ENCODE results near the gene HS6ST1.
"Not testable (repeated sequence)": the region's sequence is repeated elsewhere in the genome, so short reads cannot be mapped to it uniquely, and the experiment has no call there.

HS6ST1 gene

GRCh38 chr2:128280901-128281321 is 37.8 kb downstream of the HS6ST1 start:
- DNase-seq: no peak

- DNase-seq: no peak
These were observed 38.4 kb downstream of the HS6ST1 start for GRCh38 chr2:128280158-128280871.

GRCh38 chr2:128279786-128280157 is 38.9 kb downstream of the HS6ST1 start:
- no peak for DNase-seq

- DNase-seq: no peak
These were observed 39.7 kb downstream of the HS6ST1 start for GRCh38 chr2:128279009-128279408.

DNA sequence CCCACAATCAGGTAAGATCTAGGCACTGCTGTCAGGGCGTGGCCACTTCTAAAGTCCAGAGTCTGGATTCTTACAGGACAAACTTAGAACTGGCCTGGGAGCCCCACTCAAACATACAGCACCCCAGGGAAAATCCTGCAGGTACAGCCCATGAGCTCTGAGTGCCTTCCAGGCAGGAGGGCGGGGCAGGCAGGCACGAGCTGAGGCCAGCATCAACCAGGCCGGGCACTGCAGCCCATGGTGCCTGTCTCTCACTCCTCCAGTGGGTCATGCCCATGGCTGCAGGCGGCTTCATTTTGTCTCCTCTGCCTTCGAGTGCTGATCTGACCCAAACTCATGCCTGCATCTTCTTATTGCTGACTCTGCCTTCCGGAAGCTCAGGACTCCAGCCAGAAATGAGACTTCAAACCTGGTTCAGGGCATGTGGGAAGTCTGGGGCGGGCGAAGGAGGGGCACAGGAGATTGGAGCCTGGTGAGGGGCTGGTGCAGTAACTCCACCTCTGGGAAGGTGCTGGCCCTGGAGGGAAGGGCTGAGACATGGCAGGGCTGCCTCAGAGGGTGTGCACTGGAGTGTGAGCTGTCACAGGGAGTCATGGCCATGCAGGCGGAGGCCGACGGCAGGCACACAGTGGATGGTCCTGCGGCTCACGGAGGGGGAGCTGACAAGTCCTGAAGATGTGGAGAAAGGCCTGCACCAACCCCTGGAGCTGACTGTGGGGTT is 40.5 kb downstream of the HS6ST1 start:
- DNase-seq: no peak

DNA sequence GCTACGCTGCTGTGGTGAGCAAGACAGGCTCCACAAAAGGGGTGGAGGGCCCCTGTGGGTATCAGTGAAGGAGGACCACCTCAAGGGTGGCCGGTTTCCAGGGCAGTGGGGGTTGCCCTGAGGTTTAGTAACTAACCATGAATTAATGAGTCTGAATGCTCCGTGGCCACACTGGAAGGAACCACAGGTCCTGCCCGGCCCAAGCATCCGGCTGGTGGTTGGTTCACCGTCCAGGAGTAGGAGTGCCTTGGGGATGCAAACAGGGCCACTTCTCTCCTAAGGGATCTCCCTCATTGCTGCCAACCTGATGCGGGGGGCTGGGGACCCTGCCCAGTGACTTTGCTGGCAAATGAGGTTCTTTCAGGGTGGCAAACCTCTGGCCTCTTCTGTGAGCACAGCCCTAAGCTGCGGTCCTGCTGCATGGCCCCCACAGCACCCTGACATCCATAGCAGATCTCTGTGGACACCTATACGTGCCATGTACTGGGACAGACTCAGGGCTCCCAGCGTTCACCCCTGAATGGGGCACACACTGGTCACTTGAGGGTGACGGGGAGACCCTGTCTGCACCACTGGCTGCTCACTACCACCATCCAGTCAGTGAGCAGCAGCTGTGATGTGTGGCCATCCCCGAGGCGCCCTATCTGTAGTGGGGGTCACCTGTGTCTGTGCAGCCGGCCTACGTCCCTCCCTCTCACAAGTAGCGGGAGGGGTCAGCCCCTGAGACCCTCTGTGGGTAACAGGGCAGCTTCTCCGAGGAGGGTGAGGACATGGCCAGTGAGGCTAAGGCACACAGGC is 41.6 kb downstream of the HS6ST1 start:
- no peak for DNase-seq

- no peak for DNase-seq
These were observed 43.1 kb downstream of the HS6ST1 start for GRCh38 chr2:128275498-128276045.

DNA sequence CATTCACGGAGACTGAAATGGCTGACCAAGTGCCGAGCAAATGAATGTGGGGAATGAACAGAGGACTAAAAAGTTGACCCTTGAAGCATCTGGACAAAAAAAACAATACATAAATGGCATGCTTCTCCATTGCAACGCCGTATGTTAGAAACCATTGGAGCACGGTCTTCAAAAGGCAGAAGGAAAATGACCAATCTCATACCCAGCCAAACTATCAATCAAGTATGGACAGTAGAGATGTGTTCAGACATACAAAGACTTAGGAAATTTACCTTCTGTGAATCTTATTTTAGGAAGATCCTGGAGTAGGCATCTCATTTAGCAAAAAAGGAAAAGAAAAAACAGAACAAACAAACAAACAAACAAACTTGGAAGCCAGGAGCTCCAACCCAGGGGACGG is 44.5 kb downstream of the HS6ST1 start:
- no peak for DNase-seq

DNA sequence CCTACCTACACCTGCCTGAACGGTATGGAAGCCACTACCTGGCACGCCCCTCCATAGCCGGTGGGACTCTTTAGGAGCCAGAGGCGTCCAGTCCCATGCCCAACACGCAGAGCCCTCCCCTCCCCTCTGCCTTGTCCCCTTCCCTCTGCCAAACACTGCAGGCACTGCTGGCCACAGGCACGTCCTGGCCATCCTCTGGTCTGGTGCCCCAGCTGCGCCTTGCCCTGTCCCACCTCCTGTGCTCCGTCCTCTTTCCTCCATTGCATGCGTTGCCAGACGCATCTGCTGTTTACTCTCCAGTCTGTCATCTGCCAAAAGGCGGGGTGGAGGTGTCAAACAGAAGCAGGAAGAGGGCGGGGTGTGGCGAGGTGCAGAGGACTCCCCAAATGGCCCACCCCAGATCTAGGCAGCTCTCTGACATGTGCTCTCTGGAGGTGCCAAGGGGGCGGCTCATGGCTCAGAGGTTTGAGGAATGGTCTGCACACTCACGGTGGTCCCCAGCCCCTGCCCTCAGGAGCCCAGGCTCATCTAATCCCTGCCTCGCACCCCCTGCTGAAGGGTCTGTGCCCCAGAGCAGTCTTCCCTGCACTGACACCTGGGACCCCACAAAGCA is 45.1 kb downstream of the HS6ST1 start:
- no peak for DNase-seq

DNA sequence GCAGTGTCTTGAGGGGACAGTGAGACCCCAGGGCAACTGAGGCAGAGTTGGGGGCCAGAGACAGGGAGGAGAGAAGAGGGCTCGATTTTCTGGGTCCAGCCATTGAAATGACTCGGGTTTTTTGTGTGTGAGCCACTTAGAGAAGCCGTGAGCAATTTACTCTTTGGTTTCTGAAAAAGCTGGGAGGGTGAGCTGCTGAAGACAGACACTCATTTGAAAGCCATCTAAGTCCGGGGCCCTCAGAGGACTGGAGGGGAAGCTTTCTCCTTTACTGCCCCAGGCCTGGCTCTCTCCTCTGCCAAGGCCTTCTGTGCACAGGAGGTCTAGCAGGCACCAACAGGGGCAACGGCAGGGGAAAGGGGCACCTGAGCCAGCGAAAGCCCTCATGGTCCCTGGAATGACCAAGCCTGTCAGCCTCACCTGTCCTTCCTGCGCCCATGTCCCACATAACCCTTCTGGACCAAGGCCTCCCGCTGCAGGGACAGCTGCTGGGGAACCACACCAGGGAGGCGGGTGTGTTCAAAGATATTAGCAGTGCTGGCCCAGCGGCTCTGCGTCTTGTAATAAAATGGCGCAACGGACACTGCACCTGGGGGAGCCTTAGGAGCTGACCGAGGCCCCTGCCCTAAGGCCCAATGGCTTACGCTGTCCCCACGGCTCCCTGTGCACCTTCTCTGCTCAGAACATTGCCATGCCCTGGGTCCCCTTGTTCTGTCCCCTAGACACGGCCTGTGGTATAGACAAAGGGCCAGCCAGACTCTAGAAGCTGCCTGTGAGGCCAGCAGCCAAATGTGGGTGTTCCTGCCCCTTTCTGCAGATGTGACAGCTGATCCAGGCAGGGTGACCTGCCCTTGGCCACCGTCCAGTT is 45.8 kb downstream of the HS6ST1 start:
- DNase-seq: no peak

- DNase-seq: no peak
These were observed 46.6 kb downstream of the HS6ST1 start for GRCh38 chr2:128271911-128272600.

DNA sequence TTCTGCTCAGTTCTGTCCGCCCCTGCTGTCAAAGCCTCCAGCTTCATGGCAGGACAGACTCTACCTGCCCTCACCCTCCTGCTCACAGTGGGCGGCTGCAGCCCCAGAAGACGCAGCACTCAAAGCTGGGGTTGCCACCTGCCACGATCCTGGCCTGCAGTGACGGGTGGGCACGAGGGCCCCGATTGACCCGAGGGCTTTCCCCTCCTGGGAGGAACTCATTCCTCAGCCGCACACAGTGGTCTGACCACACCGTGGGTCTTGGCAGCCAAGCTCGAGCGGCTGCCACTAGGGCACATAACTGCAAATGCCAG is 47.1 kb downstream of the HS6ST1 start:
- no peak for DNase-seq

DNA sequence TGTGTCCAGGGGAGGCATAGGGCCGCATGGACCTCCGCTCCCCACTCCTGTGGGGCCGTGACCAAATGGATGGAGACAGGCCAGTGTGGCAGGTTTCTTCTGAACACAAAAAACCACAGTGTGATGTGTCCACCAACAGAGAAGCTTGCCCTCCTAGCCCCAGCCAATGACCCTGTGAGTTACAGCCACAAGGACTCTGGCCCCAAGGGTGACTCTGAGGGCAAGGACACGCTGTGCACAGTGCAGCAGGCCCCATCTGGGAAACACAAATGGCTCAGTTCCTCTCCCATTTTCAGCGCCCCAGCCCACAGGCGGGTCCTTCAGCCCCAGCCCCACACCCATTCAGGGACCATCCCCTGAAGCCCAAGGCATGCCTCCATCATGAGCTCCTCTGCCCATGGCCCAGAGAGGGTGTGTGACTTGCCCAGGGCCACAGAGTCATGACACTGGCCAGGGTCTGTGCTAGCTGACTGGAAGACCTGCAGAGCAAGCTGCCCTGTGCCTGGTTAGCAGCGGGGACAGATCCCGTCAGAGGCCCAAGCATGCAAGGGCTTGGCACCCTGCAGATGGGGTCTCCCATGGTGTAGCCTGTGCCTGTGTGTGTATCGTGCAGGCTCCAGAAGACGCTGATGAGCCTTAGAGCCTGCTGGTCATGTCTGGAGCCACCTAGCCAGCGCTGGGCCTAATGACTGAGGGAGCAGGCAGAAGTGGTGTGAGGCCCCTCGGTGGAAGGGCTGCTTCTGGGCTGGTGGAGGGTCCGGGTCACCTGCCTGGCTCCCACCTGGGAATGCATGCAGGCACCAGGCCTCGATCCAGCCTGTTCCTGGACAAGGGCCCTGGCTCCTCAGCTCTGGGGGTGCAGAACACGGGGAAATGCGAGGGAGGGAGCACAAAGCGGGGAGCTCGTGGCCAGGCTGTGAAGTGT is 47.7 kb downstream of the HS6ST1 start:
- no peak for DNase-seq

DNA sequence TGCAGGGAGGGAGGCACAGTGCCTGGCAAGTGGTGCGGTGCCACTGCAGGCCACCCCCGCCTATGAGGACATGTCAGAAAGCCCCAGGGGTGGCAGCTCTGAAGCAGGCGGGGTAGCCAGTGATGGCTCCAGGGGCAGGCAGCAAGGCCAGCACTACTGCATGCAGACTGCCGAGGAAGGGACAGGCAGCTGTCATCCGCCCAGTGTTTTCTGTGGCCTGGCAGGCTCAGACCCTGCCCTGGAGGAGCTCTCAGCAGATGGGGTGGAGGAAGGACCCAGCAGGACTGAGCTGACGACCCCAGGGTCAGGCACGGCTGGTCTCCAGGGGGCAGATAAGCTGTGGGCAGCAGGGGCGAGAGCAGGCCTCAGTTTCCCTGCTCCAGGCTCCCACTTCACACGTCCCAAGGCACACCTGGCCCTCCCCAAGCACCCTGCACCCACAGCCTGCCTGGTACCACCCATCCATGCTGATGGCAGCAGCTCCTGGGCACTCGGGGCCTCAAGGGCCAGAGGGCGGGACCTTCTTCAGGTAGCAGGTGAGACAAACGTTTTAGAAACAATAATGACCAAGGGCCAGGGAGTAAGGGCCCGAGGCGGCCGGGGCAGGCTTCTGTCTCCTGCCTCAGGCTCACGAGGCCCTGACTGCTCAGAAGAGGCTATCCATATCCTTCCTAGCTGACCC is 48.5 kb downstream of the HS6ST1 start:
- no peak for DNase-seq

DNA sequence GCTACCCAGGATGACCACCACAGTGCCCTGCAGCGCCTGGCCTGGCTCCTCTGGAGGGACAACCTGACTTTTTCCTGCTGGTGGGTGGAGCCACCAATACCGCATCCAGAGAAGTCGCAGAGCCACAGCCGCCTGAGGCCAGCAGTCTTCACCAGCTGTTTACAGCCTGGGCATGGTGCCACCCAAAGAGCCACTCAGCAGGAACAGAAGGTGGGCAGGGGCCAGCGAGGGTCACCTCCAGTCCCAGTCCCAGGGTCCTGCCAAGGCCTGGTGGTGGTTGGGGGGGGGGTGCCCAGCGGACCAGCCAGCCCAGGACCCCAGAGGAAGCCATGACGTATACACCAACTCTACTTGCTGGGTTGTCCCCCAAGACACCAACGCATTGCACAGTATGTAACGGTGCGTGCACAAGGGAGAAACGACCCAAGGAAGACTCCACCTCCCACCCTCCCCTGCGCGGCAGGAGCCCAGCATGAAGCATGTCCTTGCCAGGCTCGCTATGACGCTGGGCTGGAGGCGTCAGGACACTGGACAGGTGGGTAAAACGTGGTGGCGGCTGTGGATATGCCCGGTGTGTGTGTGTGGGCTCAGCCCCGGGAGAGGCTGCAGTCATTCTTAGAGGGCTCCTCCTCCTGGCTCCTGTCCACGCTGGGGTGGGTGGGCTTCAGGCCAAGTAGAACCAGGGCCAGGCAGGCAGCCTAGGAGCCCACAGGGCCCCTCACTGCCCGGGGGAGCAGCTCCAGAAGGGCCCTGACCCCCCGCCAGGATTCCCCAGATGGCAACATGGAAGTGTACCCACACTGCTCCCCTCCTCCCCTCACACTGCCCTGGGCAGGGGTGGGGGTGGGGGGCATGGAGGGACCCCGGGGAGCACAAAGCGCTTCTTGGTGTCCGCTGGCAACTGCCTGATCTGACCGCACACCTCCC is 49.3 kb downstream of the HS6ST1 start:
- DNase-seq: no peak

DNA sequence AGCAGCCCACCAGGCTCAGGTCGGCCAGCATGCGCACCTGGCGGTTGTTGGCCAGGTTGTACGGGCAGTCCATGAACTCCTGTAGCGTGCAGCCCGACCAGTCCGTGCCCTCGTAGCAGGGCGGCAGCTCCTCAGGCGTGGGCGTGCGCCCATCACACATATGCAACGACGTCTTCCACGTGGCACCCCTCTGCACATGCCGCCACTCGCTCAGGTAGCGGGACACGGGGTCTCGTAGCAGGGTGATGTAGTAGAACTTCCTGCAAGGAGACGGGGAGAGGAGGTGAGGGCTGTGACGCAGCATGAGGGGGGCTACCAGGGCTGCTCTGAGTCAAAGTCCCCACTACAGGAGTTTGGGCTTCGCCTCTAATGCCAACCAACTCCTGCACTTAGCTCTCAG is 50.1 kb downstream of the HS6ST1 start:
- not testable (repeated sequence) for DNase-seq

- not testable (repeated sequence) for DNase-seq
These were observed 50.5 kb downstream of the HS6ST1 start for GRCh38 chr2:128268145-128268544.

GRCh38 chr2:128267649-128268048 is 51.0 kb downstream of the HS6ST1 start:
- DNase-seq: not testable (repeated sequence)

DNA sequence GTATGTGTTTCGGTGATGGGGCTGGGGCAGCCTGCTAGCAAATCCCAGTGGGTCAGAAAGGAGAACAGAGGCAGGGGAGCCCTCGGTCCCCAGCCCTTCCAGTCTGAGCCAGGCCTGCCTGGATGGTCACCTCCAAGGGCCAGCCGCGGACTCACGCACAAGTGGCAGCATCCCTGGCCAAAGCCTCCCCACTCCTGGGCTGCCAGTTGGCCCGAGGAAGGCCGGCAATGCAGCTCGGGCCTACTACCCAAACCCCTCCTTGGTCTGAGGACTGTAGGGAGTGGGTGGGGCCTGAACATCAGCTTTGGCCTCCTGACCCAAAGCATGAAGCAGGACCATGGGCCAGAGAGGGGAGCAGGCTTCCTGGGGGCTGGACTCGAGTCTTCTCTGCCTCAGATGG is 51.5 kb downstream of the HS6ST1 start:
- not testable (repeated sequence) for DNase-seq

Data from NCI-H1417 treated with DMSO at 0.1 percent for 48 hours (cell line).